Measurements from ENCODE around the gene CACNA2D2. TPM values are rescaled to one million over a fixed set of nuclear protein-coding genes. Genes with fewer than 3 reads are reported as not detected.
"Not testable (repeated sequence)": the region's sequence is repeated elsewhere in the genome, so short reads cannot be mapped to it uniquely, and the experiment has no call there.

The CACNA2D2 gene
- total and polyA plus RNA-seq, 4 donors, result 28.2 to 111 (median 69.1) TPM

GRCh38 chr3:50517721-50518206, 14.3 kb upstream of the CACNA2D2 start:
- H3K9ac ChIP-seq (ENCODE audit: insufficient read depth in 1 of 2, low read length in 2 of 2), result no peak overlapping the region
- DNase-seq, result no peak
- H3K4me1 ChIP-seq (ENCODE audit: control insufficient read depth in 5 of 5, insufficient read depth in 5 of 5, low read length in 5 of 5), result peaks cover 0 to 42% (median 23%) of the 10 kb centered on the region in 5 donors
- H3K4me3 ChIP-seq, result no peak overlapping the region
- TF ChIP-seq CTCF (IDR thresholded peaks at IDR 0.05; ENCODE audit: control extremely low read depth, extremely low read depth), result no peak
- H3K27me3 ChIP-seq (ENCODE audit: control insufficient read depth in 3 of 3, insufficient read depth in 3 of 3, low read length in 2 of 3), result no peaks in the 10 kb centered on the region
- WGBS, 2 donors, result 88 to 93% methylated on average over 4 of the region's 4 CpGs
- no peaks in the 10 kb centered on the region for H3K9me3 ChIP-seq (ENCODE audit: control insufficient read depth in 4 of 4, insufficient read depth in 3 of 4, low read length in 3 of 4)
- no peak overlapping the region for H3K27ac ChIP-seq (ENCODE audit: low read depth in 1 of 2, low read length in 1 of 2)
- no peak for ATAC-seq (ENCODE audit: insufficient read depth, low FRiP score)
- no peaks in the 10 kb centered on the region for H3K36me3 ChIP-seq (ENCODE audit: control insufficient read depth in 4 of 4, insufficient read depth in 4 of 4, low read length in 4 of 4)

GRCh38 chr3:50516440-50516871, 13.0 kb upstream of the CACNA2D2 start:
- DNase-seq, result peak in 2 of 3 donors; percentile 80 to 82
- 72 to 73% methylated on average over 4 of the region's 4 CpGs for WGBS, 2 donors
- H3K27me3 ChIP-seq (ENCODE audit: control insufficient read depth in 3 of 3, insufficient read depth in 3 of 3, low read length in 2 of 3), result no peaks in the 10 kb centered on the region
- peak overlapping the region in 1 of 2 donors; percentile 71 for H3K27ac ChIP-seq (ENCODE audit: low read depth in 1 of 2, low read length in 1 of 2)
- peak overlapping the region in 1 of 2 donors; percentile 2 for H3K9ac ChIP-seq (ENCODE audit: insufficient read depth in 1 of 2, low read length in 2 of 2)
- no peaks in the 10 kb centered on the region for H3K9me3 ChIP-seq (ENCODE audit: control insufficient read depth in 4 of 4, insufficient read depth in 3 of 4, low read length in 3 of 4)
- peaks cover 0 to 42% (median 23%) of the 10 kb centered on the region in 5 donors for H3K4me1 ChIP-seq (ENCODE audit: control insufficient read depth in 5 of 5, insufficient read depth in 5 of 5, low read length in 5 of 5)
- no peaks in the 10 kb centered on the region for H3K36me3 ChIP-seq (ENCODE audit: control insufficient read depth in 4 of 4, insufficient read depth in 4 of 4, low read length in 4 of 4)
- no peak overlapping the region for H3K4me3 ChIP-seq
- no peak for TF ChIP-seq CTCF (IDR thresholded peaks at IDR 0.05; ENCODE audit: control extremely low read depth, extremely low read depth)
- no peak for ATAC-seq (ENCODE audit: insufficient read depth, low FRiP score)

- Histone ChIP-seq H3K27ac (ENCODE audit: low read depth in 1 of 2, low read length in 1 of 2) (peak overlapping the region in 1 of 2 donors; percentile 71), H3K4me1 (ENCODE audit: control insufficient read depth in 5 of 5, insufficient read depth in 5 of 5, low read length in 5 of 5) (peaks cover 0 to 42% (median 23%) of the 10 kb centered on the region in 5 donors), H3K4me3 (no peak overlapping the region), H3K9me3 (ENCODE audit: control insufficient read depth in 4 of 4, insufficient read depth in 3 of 4, low read length in 3 of 4) (no peaks in the 10 kb centered on the region), H3K36me3 (ENCODE audit: control insufficient read depth in 4 of 4, insufficient read depth in 4 of 4, low read length in 4 of 4) (no peaks in the 10 kb centered on the region), H3K27me3 (ENCODE audit: control insufficient read depth in 3 of 3, insufficient read depth in 3 of 3, low read length in 2 of 3) (no peaks in the 10 kb centered on the region), H3K9ac (ENCODE audit: insufficient read depth in 1 of 2, low read length in 2 of 2) (peak overlapping the region in 1 of 2 donors; percentile 39)
- no peak for TF ChIP-seq CTCF (IDR thresholded peaks at IDR 0.05; ENCODE audit: control extremely low read depth, extremely low read depth)
- 5 to 7% methylated on average over 22 of the region's 22 CpGs for WGBS, 2 donors
- DNase-seq (peak; percentile 95 to 98 (median 96)), ATAC-seq (ENCODE audit: insufficient read depth, low FRiP score) (peak; percentile 38)
Measured at GRCh38 chr3:50515565-50516439, 12.4 kb upstream of the CACNA2D2 start.

GRCh38 chr3:50512908-50513307, 9.5 kb upstream of the CACNA2D2 start:
- not testable (repeated sequence) for H3K9ac ChIP-seq (ENCODE audit: insufficient read depth in 1 of 2, low read length in 2 of 2); H3K9me3 ChIP-seq (ENCODE audit: control insufficient read depth in 4 of 4, insufficient read depth in 3 of 4, low read length in 3 of 4); H3K27ac ChIP-seq (ENCODE audit: low read depth in 1 of 2, low read length in 1 of 2); DNase-seq; ATAC-seq (ENCODE audit: insufficient read depth, low FRiP score); H3K36me3 ChIP-seq (ENCODE audit: control insufficient read depth in 4 of 4, insufficient read depth in 4 of 4, low read length in 4 of 4); H3K27me3 ChIP-seq (ENCODE audit: control insufficient read depth in 3 of 3, insufficient read depth in 3 of 3, low read length in 2 of 3); H3K4me3 ChIP-seq
- WGBS, 2 donors, result 71 to 76% methylated on average over 8 of the region's 8 CpGs
- peaks cover 0 to 38% (median 23%) of the 10 kb centered on the region in 5 donors for H3K4me1 ChIP-seq (ENCODE audit: control insufficient read depth in 5 of 5, insufficient read depth in 5 of 5, low read length in 5 of 5)

Data from lung (tissue), 12 donors.